ENCODE results near the gene BCAS3.

Gene BCAS3

DNA sequence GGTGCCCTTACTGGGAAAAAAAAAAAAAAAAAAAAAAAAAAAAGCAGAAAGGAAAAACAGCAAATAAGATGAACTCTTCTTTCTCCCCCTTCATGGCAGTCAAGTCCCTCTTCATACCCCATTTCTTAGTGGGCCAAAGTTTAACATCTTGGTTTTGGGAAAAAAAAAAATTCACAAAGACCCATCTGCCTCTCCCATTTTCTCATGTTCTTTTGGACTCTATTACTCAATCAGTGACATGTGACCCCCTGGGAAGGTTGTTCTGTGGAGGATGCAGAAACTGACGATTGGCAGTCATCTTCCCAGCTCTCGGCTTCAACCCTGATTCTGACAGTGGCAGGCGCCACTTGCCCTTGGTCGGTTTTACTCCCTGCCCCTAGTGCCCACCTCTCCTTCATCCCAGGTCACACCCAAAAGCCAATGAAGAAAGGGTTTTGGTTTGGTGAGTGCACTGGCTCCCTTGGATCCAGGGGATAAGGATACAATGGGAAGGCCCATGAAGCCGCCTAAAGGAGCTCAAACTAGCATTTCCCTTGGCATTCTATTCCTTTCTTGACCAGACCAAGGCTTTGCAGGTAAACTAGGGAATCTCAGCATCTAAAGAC, 661.3 kb downstream of the BCAS3 start:
- TF ChIP-seq GATA3 (IDR thresholded peaks at IDR 0.05; ENCODE audit: low read depth, low read length) (no peak), GATA2 (IDR thresholded peaks at IDR 0.05; ENCODE audit: low read depth, low read length) (no peak)

DNA sequence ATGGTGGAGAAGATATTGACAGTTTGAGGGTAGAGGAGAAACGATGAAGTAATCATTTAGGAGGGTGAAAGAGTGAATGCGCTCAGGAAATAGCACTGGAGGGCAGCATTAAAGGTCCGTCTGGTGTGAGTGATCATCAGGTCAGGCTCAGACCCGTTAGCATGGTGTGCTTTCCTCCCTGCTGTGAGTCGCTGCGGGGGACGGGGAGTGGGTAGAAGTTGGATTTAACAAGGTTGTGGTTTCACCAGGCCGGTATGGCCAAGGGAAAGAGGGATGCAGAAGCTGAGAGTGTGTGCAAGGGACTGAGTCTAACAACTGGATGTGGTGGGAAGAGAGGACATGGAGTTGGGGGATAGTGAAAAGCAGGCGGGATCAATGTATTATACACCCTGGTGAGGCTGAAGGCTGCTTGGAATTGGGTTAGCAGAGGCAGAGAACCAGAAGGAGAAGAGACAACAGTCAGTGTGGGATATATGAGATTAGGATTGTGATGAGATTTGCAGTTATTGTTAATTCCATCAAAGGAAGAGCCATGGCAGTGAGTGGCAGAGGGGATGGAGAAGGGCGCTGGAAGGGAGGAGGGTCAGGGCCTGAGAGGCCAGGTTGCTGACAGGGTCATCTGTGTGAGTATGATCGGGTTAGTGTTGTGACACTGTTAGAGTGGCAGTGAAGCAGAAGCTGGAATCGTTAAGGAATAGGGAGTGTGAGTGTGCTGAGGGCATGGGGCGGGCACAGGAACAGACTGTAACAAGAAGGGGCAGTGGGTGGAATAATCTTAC, 663.0 kb downstream of the BCAS3 start:
- TF ChIP-seq GATA3 (IDR thresholded peaks at IDR 0.05; ENCODE audit: low read depth, low read length): no peak
- TF ChIP-seq GATA2 (IDR thresholded peaks at IDR 0.05; ENCODE audit: low read depth, low read length): no peak

DNA sequence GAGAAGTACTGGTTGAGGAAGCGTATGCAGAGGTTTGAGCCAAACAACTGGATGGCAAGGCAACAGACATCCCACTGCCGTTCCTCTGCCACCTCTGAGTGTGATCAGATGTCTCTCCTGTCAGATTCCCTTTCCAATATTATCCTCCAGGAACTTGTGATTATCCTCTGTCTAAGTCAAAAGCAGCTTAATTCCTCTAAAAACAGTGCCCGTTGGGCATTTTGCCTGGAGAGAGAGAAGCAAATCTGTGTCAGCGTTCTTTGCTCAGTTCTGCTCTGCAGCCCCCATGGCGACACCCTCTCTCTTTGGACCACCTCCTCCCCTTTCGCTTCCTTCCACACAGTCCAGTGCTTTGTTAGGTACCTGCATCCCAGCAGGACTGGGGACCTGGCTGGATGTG, 665.9 kb downstream of the BCAS3 start:
- TF ChIP-seq GATA2 (IDR thresholded peaks at IDR 0.05; ENCODE audit: low read depth, low read length) (no peak), GATA3 (IDR thresholded peaks at IDR 0.05; ENCODE audit: low read depth, low read length) (no peak)

DNA sequence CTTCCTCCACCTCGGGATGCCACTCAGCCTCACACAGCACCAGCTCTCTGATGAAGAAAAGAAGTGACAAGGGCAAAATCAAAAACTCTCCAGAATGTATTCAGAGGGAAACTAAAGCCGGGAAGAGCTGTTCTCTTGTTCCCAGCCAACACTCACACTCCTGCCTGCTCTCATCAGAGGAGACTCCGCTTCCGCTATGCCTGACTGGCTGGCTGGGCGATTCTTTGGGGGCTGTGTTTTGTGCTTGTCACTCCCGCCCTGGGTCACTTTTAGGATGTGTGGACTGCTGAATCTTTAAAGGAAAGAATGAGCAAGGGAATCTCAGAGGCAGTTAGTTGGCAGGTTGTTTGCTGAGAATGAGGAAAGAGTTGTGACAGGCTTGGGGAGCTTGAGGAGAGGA, 667.4 kb downstream of the BCAS3 start:
- TF ChIP-seq GATA2 (IDR thresholded peaks at IDR 0.05; ENCODE audit: low read depth, low read length) (no peak), GATA3 (IDR thresholded peaks at IDR 0.05; ENCODE audit: low read depth, low read length) (no peak)

DNA sequence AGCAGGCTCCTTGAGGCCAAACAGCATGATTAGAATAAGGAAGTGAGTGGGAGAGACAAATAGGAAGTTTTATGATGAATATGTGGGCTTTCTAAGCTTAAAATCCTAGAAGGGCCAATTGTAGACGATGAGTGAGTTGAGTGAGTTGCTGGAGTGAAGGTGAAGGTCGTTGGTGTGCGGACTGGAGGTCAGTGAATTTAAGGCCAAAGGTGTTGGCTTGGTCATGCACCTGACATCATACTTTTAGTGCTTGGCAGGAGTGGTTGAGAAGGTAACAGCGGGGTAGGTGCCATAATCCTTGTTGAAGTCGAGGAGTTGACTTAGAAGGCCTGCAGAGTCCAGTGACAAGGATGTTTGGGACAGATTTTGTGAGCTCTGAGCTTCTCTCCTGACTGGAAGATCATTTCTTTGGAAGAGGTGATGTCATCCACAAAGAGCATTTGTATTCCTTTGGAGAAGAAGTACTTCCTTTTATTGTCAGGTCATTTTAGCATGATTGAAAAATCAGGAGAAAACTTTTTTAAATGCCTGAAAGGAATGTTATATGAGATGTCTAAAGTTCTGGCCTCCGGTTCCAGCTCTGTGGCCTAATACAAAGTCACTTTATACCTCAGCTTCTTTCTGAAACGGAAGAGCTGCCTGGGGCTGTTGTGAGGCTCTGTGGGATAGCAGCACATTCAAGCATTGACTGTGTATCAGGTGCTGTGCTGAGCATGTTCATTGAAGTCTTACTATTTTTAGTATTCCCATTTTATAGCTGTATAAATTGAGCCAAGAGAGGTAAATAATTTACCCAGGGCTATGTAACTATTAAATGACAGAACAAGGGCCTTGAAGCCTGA, 668.4 kb downstream of the BCAS3 start:
- TF ChIP-seq GATA3 (IDR thresholded peaks at IDR 0.05; ENCODE audit: low read depth, low read length): no peak
- no peak for TF ChIP-seq GATA2 (IDR thresholded peaks at IDR 0.05; ENCODE audit: low read depth, low read length)

DNA sequence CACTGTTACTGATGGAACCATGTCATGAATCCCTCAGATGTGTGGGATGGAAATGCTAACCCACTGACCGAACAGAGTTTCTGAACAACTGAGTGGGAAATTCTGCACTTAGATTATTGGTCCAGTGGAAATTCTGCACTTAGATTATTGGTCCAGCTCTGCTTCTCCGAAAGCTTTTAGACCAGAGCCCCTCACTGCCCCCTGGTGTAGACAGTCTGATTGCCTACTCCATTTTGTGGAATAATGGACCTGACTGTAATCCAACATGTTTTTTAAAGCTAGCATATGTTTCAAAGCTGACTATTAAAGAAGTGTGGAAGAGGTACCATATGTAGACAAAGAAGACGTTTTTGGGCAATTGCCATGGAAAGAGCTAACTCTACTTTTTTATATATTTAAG, 671.7 kb downstream of the BCAS3 start:
- no peak for TF ChIP-seq GATA2 (IDR thresholded peaks at IDR 0.05; ENCODE audit: low read depth, low read length)
- no peak for TF ChIP-seq GATA3 (IDR thresholded peaks at IDR 0.05; ENCODE audit: low read depth, low read length)

DNA sequence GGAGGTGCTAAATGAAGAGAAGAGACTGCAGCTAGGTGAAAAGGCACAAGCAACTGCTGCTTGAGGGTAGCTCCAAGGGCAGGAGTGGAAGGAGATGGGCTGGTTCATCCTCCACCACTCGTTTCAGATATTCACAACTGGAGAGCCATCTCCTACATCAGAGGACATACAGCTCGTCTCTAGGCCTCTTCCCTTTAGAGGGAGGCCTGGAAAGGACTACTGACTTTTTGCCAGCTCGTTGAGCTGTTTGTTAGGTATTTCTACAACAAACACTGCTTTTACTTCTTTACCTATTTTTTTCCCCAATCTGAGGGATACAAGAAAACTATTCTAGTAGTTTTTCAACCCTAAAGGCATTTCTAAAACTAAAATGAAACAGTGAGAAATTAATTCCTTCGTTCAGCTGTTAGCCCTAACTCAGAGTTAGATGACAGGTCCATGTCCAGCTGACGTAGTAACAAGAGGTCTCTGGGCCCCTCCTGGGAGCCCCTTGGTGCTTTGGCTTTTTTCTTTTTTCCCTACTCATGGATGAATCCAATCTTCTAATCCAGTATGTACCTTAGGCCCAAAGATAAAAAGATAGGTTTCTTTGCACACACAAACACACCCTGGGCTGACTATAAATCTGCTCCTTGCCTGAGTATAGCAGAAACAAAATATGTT, 674.2 kb downstream of the BCAS3 start:
- TF ChIP-seq GATA3 (IDR thresholded peaks at IDR 0.05; ENCODE audit: low read depth, low read length): no peak
- no peak for TF ChIP-seq GATA2 (IDR thresholded peaks at IDR 0.05; ENCODE audit: low read depth, low read length)

DNA sequence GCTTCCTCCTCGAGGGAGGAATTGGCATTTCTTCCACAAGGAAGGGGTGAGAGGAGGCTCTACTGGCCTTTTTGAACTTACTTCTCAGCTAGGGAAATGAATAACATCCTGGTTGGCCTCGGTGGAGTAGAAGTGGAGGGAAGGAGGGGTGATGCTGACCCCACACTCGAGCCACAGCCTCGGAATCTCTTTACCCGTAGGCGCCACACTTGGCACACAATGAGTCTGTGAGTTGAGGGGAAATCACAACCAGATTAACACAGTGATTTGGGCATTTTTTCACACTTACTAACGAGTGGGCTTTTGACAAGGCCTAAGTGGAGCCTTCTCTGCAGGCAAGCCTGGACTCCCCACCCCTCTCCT, 674.7 kb downstream of the BCAS3 start:
- TF ChIP-seq GATA2 (IDR thresholded peaks at IDR 0.05; ENCODE audit: low read depth, low read length) (no peak), GATA3 (IDR thresholded peaks at IDR 0.05; ENCODE audit: low read depth, low read length) (no peak)

DNA sequence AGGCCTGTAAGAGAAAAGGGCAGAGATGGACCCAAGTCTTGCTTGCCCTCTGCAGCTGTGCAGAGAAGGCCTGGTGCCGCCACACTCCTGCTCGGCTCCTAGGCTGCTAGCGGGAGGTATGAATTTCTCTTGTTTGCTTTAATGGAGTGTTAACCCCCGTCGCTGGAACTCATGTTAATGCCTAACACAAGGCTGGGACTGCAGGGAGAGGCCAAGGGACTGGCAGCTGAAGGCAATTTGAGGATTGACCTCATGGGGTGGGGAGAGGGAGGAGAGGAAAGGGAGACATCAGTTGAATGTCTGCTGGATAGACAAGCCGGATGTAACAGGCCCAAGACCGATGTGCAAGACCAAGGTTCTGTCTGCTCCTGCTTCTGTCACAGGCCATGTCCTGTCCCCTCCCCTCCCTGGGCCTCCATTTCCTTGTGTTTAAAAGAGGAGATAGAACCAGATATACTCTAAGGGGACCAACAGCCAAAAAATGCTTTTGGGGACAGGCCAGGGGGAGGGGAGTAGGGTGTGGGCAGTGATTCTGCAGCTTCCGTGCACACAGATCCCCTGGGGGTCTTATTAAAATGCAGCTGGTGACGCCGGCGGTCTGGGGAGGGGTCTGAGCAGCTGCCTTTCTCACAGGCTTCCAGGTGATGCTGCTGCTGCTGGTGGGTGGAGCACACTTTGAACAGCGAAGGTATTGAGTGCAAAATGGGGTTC, 675.3 kb downstream of the BCAS3 start:
- no peak for TF ChIP-seq GATA3 (IDR thresholded peaks at IDR 0.05; ENCODE audit: low read depth, low read length)
- TF ChIP-seq GATA2 (IDR thresholded peaks at IDR 0.05; ENCODE audit: low read depth, low read length): no peak

DNA sequence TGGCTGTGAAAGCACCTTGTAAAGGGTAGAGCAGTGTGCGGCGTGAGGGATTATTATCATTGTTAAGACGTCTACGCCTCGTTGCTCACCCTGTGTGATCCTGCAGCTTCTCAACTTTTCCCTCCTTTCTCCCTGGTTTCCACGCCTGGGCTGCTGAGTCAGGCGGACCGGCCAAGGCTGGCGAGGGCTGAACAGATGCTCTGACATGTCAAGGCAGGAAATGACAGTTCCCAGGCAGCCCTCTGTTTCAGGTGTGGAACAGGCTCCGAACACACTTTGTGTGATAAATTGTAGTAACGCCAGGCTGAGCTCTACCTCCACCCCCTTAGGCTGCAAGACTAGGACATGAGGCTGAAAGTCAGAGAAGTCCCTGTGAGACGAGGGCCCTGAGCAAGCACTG, 676.0 kb downstream of the BCAS3 start:
- TF ChIP-seq GATA2 (IDR thresholded peaks at IDR 0.05; ENCODE audit: low read depth, low read length): no peak
- TF ChIP-seq GATA3 (IDR thresholded peaks at IDR 0.05; ENCODE audit: low read depth, low read length): no peak

DNA sequence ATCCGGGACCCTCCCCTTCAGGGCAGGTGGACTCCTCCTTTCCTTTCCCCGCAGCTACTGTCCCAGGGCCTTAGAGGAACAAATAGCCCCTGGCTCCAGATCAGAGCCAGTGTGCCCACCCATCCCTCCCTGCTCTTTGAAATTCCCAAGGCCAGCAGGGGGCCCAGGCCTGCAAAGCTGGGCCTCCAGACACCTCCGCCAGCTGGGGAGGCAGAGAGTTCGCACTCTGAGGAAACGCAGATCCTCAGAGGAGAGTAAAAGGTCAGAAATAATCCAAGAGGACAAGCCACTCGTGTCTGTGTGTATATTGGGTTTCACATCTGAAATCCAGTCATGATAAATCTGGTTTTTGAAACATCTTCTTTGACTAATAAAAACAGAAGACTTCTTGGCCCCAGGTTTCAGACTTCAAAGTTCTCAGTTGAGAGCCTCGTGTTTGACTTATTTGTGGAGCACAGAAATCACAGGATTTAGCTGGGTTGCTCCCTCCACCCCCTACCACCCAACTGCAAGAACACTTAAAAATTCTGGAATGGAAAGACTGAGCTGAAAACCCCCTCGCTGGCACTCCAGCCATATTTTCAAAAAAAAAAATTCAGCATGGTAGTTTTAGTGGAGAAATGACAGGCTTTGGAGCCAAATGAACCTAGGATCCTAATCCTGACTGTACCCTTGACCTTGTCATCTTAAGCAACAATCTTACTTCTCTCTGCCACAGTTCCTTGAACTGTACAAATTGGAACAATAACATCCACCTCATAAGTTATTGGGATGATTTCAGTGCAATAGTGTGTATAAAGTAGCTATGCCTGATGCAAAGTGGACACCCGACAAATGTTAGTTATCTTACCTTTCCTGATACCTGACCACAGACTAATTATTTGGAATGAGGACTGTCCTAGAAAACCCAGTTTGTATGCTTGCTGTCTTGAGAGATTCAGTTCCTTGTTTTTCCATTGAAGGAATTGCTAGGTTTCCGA, 677.5 kb downstream of the BCAS3 start:
- TF ChIP-seq GATA2 (IDR thresholded peaks at IDR 0.05; ENCODE audit: low read depth, low read length) (no peak), GATA3 (IDR thresholded peaks at IDR 0.05; ENCODE audit: low read depth, low read length) (no peak)

DNA sequence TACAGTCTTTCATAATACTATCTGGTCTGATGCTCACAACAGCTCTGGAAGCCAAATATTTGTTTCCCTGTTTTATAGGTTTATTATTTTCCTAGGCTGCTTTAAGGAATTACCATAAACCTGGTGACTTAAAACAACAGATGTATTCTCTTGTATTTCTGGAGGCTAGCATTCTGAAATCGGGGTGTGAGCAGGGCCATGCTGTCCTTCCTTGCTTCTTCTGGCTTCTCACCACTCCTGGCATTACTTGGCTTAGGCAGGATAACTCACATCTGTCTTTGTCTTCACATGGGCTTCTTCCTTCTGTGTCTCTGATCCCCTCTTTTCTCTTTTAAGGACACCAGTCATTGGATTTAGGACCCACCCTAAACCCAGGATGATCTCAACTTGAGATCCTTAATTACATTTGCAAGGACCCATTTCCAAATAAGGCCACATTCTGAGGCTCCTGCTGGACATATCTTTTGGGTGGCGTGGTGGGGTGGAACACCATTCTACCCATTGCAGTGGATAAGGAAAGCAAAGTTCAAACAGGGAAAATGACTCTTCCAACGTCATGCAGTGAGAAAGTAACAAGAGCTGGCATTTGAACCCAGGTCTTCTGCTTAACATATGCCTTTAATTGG, 682.8 kb downstream of the BCAS3 start:
- no peak for TF ChIP-seq GATA2 (IDR thresholded peaks at IDR 0.05; ENCODE audit: low read depth, low read length)
- TF ChIP-seq GATA3 (IDR thresholded peaks at IDR 0.05; ENCODE audit: low read depth, low read length): no peak

All from SH-SY5Y (cell line).